Hepatocyte (in vitro differentiated cells): ENCODE results near the gene DTHD1. TPM values are rescaled to one million over a fixed set of nuclear protein-coding genes. Genes with fewer than 3 reads are reported as not detected.

ENCODE experiments used
- DNase-seq: peaks from one replicate; pipeline ENCODE4 v3.0.0-alpha.2; 2016; ENCODE audit warnings: low spot score
- H2AFZ ChIP-seq: fragments of 200-600 bp; sonication (generic); 2 replicates; pipeline ENCODE4 v1.6.0; 2016; ENCODE audit warnings: antibody characterized with exemption, mild to moderate bottlenecking
- H3K27ac ChIP-seq: fragments of 200-600 bp; sonication (generic); 2 replicates; pipeline ENCODE4 v1.5.1; 2016; ENCODE audit warnings: mild to moderate bottlenecking
- H3K27me3 ChIP-seq: fragments of 200-600 bp; sonication (generic); 2 replicates; pipeline ENCODE4 v1.6.1; 2016
- H3K36me3 ChIP-seq: fragments of 200-600 bp; sonication (generic); replicated peaks from 2 replicates; pipeline ENCODE4 v1.5.1; 2016; ENCODE audit warnings: low read depth; ENCODE audit not compliant: insufficient read depth
- H3K4me1 ChIP-seq: fragments of 200-600 bp; sonication (generic); 2 replicates; pipeline ENCODE4 v1.5.1; 2016; ENCODE audit warnings: mild to moderate bottlenecking, moderate library complexity; ENCODE audit not compliant: insufficient read depth
- H3K4me2 ChIP-seq: fragments of 200-600 bp; sonication (generic); 2 replicates; pipeline ENCODE4 v1.6.0; 2016
- H3K4me3 ChIP-seq: fragments of 200-600 bp; sonication (generic); 2 replicates; pipeline ENCODE4 v1.5.1; 2016; ENCODE audit warnings: mild to moderate bottlenecking
- H3K79me2 ChIP-seq: fragments of 200-600 bp; sonication (generic); 2 replicates; pipeline ENCODE4 v1.6.0; 2017; ENCODE audit warnings: mild to moderate bottlenecking
- H3K9me2 ChIP-seq: fragments of 200-600 bp; sonication (generic); replicated peaks from 2 replicates; pipeline ENCODE4 v1.6.0; 2017; ENCODE audit warnings: mild to moderate bottlenecking; ENCODE audit not compliant: insufficient read depth
- H3K9me3 ChIP-seq: fragments of 200-600 bp; sonication (generic); 2 replicates; pipeline ENCODE4 v1.5.1; 2016; ENCODE audit warnings: low read depth, mild to moderate bottlenecking
- H4K20me1 ChIP-seq: fragments of 200-600 bp; sonication (generic); 2 replicates; pipeline ENCODE4 v1.6.0; 2016; ENCODE audit warnings: mild to moderate bottlenecking; ENCODE audit not compliant: insufficient read depth, poor library complexity, severe bottlenecking
- CTCF ChIP-seq: fragments of 200-600 bp; sonication (generic); IDR thresholded peaks from 2 replicates; pipeline ENCODE4 v1.5.1; 2016; ENCODE audit warnings: antibody characterized with exemption, mild to moderate bottlenecking; ENCODE audit not compliant: poor library complexity
- EZH2 ChIP-seq: fragments of 200-600 bp; sonication (generic); IDR thresholded peaks from 2 replicates; pipeline ENCODE4 v1.6.1; 2016; ENCODE audit warnings: antibody characterized with exemption, mild to moderate bottlenecking, borderline replicate concordance
- EZH2phosphoT487 ChIP-seq: fragments of 200-600 bp; sonication (generic); IDR thresholded peaks from one replicate; pipeline ENCODE4 v1.6.1; 2018; ENCODE audit warnings: antibody characterized with exemption, mild to moderate bottlenecking, low read depth, moderate library complexity; ENCODE audit not compliant: unreplicated experiment, severe bottlenecking
- WGBS: methylation state at CpG from one replicate; pipeline ENCODE4 v1.1.6; 2016; ENCODE audit warnings: low lambda C conversion rate; ENCODE audit errors: missing lambda C conversion rate; 5-methylcytosine and 5-hydroxymethylcytosine counted together
- polyA plus RNA-seq: library from polyadenylated mRNA; unstranded; fragments of >200 nt; fragmentation: Nextera tagmentation; extraction: Ambion mirVana; gene quantifications from 2 replicates; pipeline ENCODE4 v1.2.1, GENCODE V29; 2016
- total RNA-seq: library from RNA; depleted of rRNA; stranded (reverse); fragments of >200 nt; gene quantifications from 2 replicates; pipeline ENCODE4 v1.2.3, GENCODE V29; 2014

DTHD1 gene
- total and polyA plus RNA-seq, 2 experiments from 2014 or later = not detected

- Histone ChIP-seq H3K9me3 (no peaks in the 10 kb centered on the region), H3K27ac (no peak overlapping the region), H3K36me3 (no peaks in the 10 kb centered on the region), H3K4me1 (no peaks in the 10 kb centered on the region), H4K20me1 (no peaks in the 10 kb centered on the region), H3K27me3 (no peaks in the 10 kb centered on the region), H3K9me2 (no peaks in the 10 kb centered on the region), H3K4me2 (no peak overlapping the region), H2AFZ (no peak overlapping the region), H3K79me2 (no peaks in the 10 kb centered on the region), H3K4me3 (no peak overlapping the region)
- no peak for DNase-seq
- TF ChIP-seq CTCF (no peak), EZH2 (no peak), EZH2phosphoT487 (no peak)
- WGBS = 69% methylated on average over 2 of the region's 2 CpGs
These were observed 81.6 kb downstream of the DTHD1 start for GRCh38 chr4:36363024-36363423.

GRCh38 chr4:36374836-36375511, 93.6 kb downstream of the DTHD1 start:
- no peaks in the 10 kb centered on the region for H3K27me3 ChIP-seq
- H3K27ac ChIP-seq = no peak overlapping the region
- no peak overlapping the region for H2AFZ ChIP-seq
- H3K9me3 ChIP-seq = no peaks in the 10 kb centered on the region
- no peak overlapping the region for H3K4me3 ChIP-seq
- H4K20me1 ChIP-seq = no peaks in the 10 kb centered on the region
- no peaks in the 10 kb centered on the region for H3K9me2 ChIP-seq
- no peak for DNase-seq
- TF ChIP-seq CTCF (no peak), EZH2phosphoT487 (no peak), EZH2 (no peak)
- H3K4me2 ChIP-seq = no peak overlapping the region
- no peaks in the 10 kb centered on the region for H3K79me2 ChIP-seq
- no peaks in the 10 kb centered on the region for H3K36me3 ChIP-seq
- WGBS = 98% methylated on average over 37 of the region's 40 CpGs
- H3K4me1 ChIP-seq = no peaks in the 10 kb centered on the region

GRCh38 chr4:36385951-36386571, 104.6 kb downstream of the DTHD1 start:
- TF ChIP-seq CTCF (no peak), EZH2 (no peak), EZH2phosphoT487 (no peak)
- no peak overlapping the region for H3K4me3 ChIP-seq
- no peaks in the 10 kb centered on the region for H3K9me2 ChIP-seq
- H3K79me2 ChIP-seq = no peaks in the 10 kb centered on the region
- no peaks in the 10 kb centered on the region for H3K36me3 ChIP-seq
- no peaks in the 10 kb centered on the region for H3K27me3 ChIP-seq
- no peaks in the 10 kb centered on the region for H3K4me1 ChIP-seq
- H3K4me2 ChIP-seq = no peak overlapping the region
- H2AFZ ChIP-seq = no peak overlapping the region
- WGBS = 74% methylated on average over 5 of the region's 5 CpGs
- H3K27ac ChIP-seq = no peak overlapping the region
- no peaks in the 10 kb centered on the region for H3K9me3 ChIP-seq
- no peaks in the 10 kb centered on the region for H4K20me1 ChIP-seq
- DNase-seq = no peak
